ENCODE measurements around the gene LSM14A. TPM values are rescaled to one million over a fixed set of nuclear protein-coding genes. Genes with fewer than 3 reads are reported as not detected.

LSM14A gene
- total RNA-seq, 1 donor from 2014 or later: 65.4 TPM

- Histone ChIP-seq H3K9me3 (replicated peaks) (no peaks in the 10 kb centered on the region), H3K4me1 (no peaks in the 10 kb centered on the region), H3K4me3 (no peak overlapping the region), H3K36me3 (no peaks in the 10 kb centered on the region), H3K27me3 (ENCODE audit: low read depth) (no peaks in the 10 kb centered on the region), H3K27ac (replicated peaks) (no peak overlapping the region)
- DNase-seq: no peak
- TF ChIP-seq, protein P1, sequence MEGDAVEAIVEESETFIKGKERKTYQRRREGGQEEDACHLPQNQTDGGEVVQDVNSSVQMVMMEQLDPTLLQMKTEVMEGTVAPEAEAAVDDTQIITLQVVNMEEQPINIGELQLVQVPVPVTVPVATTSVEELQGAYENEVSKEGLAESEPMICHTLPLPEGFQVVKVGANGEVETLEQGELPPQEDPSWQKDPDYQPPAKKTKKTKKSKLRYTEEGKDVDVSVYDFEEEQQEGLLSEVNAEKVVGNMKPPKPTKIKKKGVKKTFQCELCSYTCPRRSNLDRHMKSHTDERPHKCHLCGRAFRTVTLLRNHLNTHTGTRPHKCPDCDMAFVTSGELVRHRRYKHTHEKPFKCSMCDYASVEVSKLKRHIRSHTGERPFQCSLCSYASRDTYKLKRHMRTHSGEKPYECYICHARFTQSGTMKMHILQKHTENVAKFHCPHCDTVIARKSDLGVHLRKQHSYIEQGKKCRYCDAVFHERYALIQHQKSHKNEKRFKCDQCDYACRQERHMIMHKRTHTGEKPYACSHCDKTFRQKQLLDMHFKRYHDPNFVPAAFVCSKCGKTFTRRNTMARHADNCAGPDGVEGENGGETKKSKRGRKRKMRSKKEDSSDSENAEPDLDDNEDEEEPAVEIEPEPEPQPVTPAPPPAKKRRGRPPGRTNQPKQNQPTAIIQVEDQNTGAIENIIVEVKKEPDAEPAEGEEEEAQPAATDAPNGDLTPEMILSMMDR (IDR thresholded peaks at IDR 0.05; ENCODE audit: borderline replicate concordance): no peak
- intact Hi-C loops (cut with micrococcal nuclease): loop anchor here (10.0 kb wide), 1 partner anchor 96 kb away; no protein-coding TSS in a partner anchor
These were observed 31.3 kb upstream of the LSM14A start for GRCh38 chr19:34141025-34141424.

GRCh38 chr19:34142440-34142839 lies 29.9 kb upstream of the LSM14A start:
- Histone ChIP-seq H3K9me3 (replicated peaks) (no peaks in the 10 kb centered on the region), H3K27me3 (ENCODE audit: low read depth) (no peaks in the 10 kb centered on the region), H3K4me3 (no peak overlapping the region), H3K27ac (replicated peaks) (no peak overlapping the region), H3K4me1 (no peaks in the 10 kb centered on the region), H3K36me3 (no peaks in the 10 kb centered on the region)
- TF ChIP-seq, protein P1 (IDR thresholded peaks at IDR 0.05; ENCODE audit: borderline replicate concordance): no peak
- DNase-seq: no peak
- intact Hi-C loops (cut with micrococcal nuclease): loop anchor here (10.0 kb wide), 1 partner anchor 98 kb away; no protein-coding TSS in a partner anchor

DNA sequence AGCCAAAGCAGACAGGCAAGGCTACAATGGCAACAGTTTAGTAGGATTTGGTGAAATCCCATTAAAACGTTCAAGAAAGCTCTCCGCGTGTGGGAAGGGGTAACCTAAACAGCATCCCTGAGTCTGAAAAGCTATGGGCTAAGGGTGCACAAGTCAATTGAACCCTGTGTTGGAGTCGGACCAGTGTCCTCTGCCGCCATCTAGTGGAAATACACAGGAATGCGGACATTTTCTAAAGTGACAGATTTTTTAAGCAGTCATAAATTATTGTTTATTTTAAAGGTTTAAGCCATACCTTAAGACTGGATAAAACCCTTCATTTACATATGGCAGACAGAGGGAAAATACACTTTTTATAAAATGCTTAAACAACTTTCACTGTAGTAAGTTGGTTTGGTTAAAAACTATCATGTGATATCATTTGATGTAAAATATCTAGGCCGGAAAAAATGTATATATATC lies 26.5 kb upstream of the LSM14A start:
- intact Hi-C loops (cut with micrococcal nuclease): loop anchor here (10.0 kb wide), 1 partner anchor 101 kb away; no protein-coding TSS in a partner anchor
- no peaks in the 10 kb centered on the region for H3K9me3 ChIP-seq (replicated peaks)
- TF ChIP-seq, protein P1 (IDR thresholded peaks at IDR 0.05; ENCODE audit: borderline replicate concordance): peak; percentile 80
- no peaks in the 10 kb centered on the region for H3K4me1 ChIP-seq
- peaks cover 4% of the 10 kb centered on the region for H3K27me3 ChIP-seq (ENCODE audit: low read depth)
- no peak overlapping the region for H3K27ac ChIP-seq (replicated peaks)
- H3K4me3 ChIP-seq: no peak overlapping the region
- no peaks in the 10 kb centered on the region for H3K36me3 ChIP-seq
- no peak for DNase-seq

GRCh38 chr19:34148658-34149185 lies 23.6 kb upstream of the LSM14A start:
- TF ChIP-seq, protein P1 (IDR thresholded peaks at IDR 0.05; ENCODE audit: borderline replicate concordance): no peak
- Histone ChIP-seq H3K36me3 (no peaks in the 10 kb centered on the region), H3K4me3 (no peak overlapping the region), H3K9me3 (replicated peaks) (no peaks in the 10 kb centered on the region), H3K4me1 (no peaks in the 10 kb centered on the region), H3K27ac (replicated peaks) (no peak overlapping the region), H3K27me3 (ENCODE audit: low read depth) (peaks cover 5% of the 10 kb centered on the region)
- intact Hi-C loops (cut with micrococcal nuclease): loop anchor here (10.0 kb wide), 1 partner anchor 104 kb away; no protein-coding TSS in a partner anchor
- no peak for DNase-seq

DNA sequence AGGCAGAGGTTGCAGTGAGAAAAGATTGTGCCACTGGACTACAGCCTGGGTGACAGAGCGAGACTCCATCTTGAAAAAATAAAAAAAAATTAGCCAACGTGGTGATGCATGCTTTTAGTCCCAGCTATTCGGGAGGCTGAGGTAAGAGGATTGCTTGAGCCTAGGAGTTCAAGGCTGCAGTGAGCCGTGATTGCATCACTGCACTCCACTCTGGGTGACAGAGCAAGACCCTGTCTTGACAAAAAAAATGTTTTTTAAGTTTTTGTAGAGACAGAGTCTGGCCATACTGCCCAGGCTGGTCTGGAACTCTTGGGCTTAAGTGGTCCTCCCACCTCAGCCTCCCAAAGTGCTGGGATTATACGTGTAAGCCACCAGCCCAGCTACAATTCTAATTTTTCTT lies 22.4 kb upstream of the LSM14A start:
- no peaks in the 10 kb centered on the region for H3K4me1 ChIP-seq
- H3K36me3 ChIP-seq: no peaks in the 10 kb centered on the region
- TF ChIP-seq, protein P1 (IDR thresholded peaks at IDR 0.05; ENCODE audit: borderline replicate concordance): no peak
- intact Hi-C loops (cut with micrococcal nuclease): loop anchor here (10.0 kb wide), 1 partner anchor 105 kb away; no protein-coding TSS in a partner anchor
- H3K9me3 ChIP-seq (replicated peaks): no peaks in the 10 kb centered on the region
- no peak for DNase-seq
- H3K27ac ChIP-seq (replicated peaks): no peak overlapping the region
- no peak overlapping the region for H3K4me3 ChIP-seq
- H3K27me3 ChIP-seq (ENCODE audit: low read depth): peaks cover 10% of the 10 kb centered on the region

Data from left ventricle myocardium inferior (tissue), 1 donor.